GM20000 (cell line): ENCODE measurements around the gene ZBTB2.

ENCODE experiments used
- DNase-seq: peaks from one replicate; pipeline ENCODE4 v3.0.0; 2012; ENCODE audit warnings: low spot score
- TF ChIP-seq, protein P1 (sequence below): IDR thresholded peaks from 2 replicates; pipeline ENCODE4 v1.5.1; 2012; ENCODE audit warnings: mild to moderate bottlenecking, control low read depth; ENCODE audit errors: extremely low read depth, missing control alignments

Gene ZBTB2

GRCh38 chr6:151402228-151402627 lies 10.9 kb upstream of the ZBTB2 start:
- DNase-seq = no peak
- TF ChIP-seq, protein P1, sequence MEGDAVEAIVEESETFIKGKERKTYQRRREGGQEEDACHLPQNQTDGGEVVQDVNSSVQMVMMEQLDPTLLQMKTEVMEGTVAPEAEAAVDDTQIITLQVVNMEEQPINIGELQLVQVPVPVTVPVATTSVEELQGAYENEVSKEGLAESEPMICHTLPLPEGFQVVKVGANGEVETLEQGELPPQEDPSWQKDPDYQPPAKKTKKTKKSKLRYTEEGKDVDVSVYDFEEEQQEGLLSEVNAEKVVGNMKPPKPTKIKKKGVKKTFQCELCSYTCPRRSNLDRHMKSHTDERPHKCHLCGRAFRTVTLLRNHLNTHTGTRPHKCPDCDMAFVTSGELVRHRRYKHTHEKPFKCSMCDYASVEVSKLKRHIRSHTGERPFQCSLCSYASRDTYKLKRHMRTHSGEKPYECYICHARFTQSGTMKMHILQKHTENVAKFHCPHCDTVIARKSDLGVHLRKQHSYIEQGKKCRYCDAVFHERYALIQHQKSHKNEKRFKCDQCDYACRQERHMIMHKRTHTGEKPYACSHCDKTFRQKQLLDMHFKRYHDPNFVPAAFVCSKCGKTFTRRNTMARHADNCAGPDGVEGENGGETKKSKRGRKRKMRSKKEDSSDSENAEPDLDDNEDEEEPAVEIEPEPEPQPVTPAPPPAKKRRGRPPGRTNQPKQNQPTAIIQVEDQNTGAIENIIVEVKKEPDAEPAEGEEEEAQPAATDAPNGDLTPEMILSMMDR = no peak

GRCh38 chr6:151400473-151400872 lies 9.1 kb upstream of the ZBTB2 start:
- no peak for DNase-seq
- TF ChIP-seq, protein P1 = no peak

GRCh38 chr6:151399679-151400078 lies 8.3 kb upstream of the ZBTB2 start:
- TF ChIP-seq, protein P1 = no peak
- no peak for DNase-seq

DNA sequence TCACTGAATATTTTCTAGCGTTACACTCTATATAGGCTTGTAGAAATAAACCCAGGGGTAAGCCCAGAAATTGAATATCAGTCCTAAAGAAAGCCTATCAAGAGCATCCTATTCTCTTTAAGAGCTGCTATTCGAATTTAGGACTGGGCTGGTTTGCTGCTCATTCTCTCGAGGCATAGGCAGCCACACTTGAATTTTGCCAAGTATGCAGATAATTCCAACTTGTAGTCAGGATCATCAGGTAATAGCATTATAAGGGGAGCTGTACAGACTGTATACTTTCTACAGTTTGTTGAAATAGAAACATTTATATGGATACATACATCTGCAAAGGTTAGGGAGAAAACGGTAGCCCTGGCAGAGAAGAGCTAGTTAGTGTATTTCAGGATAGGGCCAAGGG lies 2.1 kb upstream of the ZBTB2 start:
- TF ChIP-seq, protein P1 = no peak

DNA sequence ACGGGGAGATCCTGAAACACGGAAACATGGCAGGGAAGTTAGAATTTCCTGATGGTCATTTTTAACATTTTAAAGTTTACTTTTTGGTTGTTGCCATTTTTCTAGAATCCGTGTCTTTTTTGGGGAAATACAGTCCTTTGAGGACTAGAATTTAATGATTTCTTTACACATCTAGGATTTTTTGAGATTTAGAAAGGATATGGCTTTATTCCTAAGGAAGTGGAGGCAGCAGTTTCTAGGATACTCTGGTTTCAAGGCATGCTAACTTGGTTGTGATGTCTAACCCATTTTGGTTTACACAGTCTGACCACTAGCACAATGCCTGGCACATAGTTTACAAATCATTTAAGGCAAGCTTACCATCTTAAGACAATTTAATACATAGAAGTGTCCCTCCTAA lies 1.1 kb upstream of the ZBTB2 start:
- DNase-seq = no peak
- TF ChIP-seq, protein P1 = no peak

More for the DNA sequence above, 2.1 kb upstream of the ZBTB2 start:
- no peak for DNase-seq

GRCh38 chr6:151390851-151391470 lies 398 bp downstream of the ZBTB2 start:
- DNase-seq = peak; percentile 85
- TF ChIP-seq, protein P1 = no peak

DNA sequence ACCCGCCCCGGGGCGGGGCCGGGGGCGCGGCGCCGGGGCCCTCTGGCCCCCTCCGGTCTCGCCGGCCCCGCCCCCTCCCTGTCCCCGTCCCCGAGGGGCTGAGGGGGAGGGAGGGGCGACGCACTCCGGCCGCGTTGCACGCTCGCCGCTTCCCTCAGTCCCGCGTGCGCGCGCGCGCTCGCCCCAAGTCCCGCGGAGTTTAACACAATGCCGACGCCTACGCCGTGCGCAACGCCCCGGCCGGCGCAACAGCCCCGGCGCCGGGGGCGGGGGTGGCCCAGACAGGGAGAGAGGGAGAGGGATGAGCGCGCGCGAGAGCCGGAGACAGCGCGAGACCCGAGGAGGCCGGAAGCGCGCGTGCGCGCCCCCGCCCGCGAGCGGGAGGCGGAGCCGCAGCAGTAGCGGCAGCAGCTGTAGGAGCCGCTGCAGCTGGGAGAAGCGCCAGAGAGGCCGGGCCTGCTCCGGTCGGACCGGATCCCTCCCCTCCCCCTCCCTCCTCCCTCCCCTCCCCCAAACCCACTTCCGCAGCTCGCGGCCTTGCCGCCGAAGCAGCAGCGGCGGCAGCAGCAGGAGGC lies 996 bp downstream of the ZBTB2 start:
- TF ChIP-seq, protein P1 = no peak
- DNase-seq = peak; percentile 98
